Stimulated activated CD4-positive, alpha-beta T cell treated with anti-CD3 and anti-CD28 coated beads, Interleukin-4, amount 100 ng/mL, for 48 hours (primary cell): ENCODE results near the gene FRS3.
"Not testable (repeated sequence)": the region's sequence is repeated elsewhere in the genome, so short reads cannot be mapped to it uniquely, and the experiment has no call there.

ENCODE experiments used
- DNase-seq, 2 donors: peaks; one replicate each; pipeline ENCODE4 v3.0.0-alpha.2; 2020; ENCODE audit warnings: low read depth in 2 of 2

FRS3 gene

GRCh38 chr6:41769376-41769775 lies 10.3 kb downstream of the FRS3 start:
- DNase-seq, result no peak

- no peak for DNase-seq
Observed at GRCh38 chr6:41768545-41769308, 11.0 kb downstream of the FRS3 start.

GRCh38 chr6:41767112-41767833 lies 12.4 kb downstream of the FRS3 start:
- no peak for DNase-seq

GRCh38 chr6:41766043-41766664 lies 13.5 kb downstream of the FRS3 start:
- DNase-seq, result not testable (repeated sequence)

GRCh38 chr6:41763470-41763869 lies 16.2 kb downstream of the FRS3 start:
- DNase-seq, result no peak

- DNase-seq, result no peak
Observed at GRCh38 chr6:41759905-41760579, 19.7 kb downstream of the FRS3 start.

GRCh38 chr6:41759106-41759904 lies 20.4 kb downstream of the FRS3 start:
- no peak for DNase-seq

GRCh38 chr6:41758641-41759035 lies 21.1 kb downstream of the FRS3 start:
- no peak for DNase-seq

GRCh38 chr6:41757931-41758640 lies 21.6 kb downstream of the FRS3 start:
- no peak for DNase-seq

- no peak for DNase-seq
Observed at GRCh38 chr6:41757271-41757670, 22.4 kb downstream of the FRS3 start.

GRCh38 chr6:41756354-41756753 lies 23.3 kb downstream of the FRS3 start:
- no peak for DNase-seq

GRCh38 chr6:41755895-41756294 lies 23.8 kb downstream of the FRS3 start:
- DNase-seq, result no peak

GRCh38 chr6:41750374-41750773 lies 29.3 kb downstream of the FRS3 start:
- no peak for DNase-seq

- DNase-seq, result no peak
Observed at GRCh38 chr6:41748542-41748941, 31.2 kb downstream of the FRS3 start.

- DNase-seq, result no peak
Observed at GRCh38 chr6:41748102-41748477, 31.6 kb downstream of the FRS3 start.

GRCh38 chr6:41747256-41748101 lies 32.2 kb downstream of the FRS3 start, which contains the start of gene PGC:
Gene PGC (minus strand): TSS chr6:41747397. CDS start chr6:41747334, 63 bp downstream.
- no peak for DNase-seq

- DNase-seq, result no peak
Observed at GRCh38 chr6:41746107-41746506, 33.6 kb downstream of the FRS3 start.

GRCh38 chr6:41744236-41744787 lies 35.4 kb downstream of the FRS3 start:
- DNase-seq, result no peak
